GM10266 (cell line): ENCODE results near the gene SYMPK.

ENCODE experiments used
- DNase-seq: peaks from one replicate; pipeline ENCODE4 v3.0.0; 2012; ENCODE audit errors: extremely low spot score
- TF ChIP-seq, protein P1 (sequence below): IDR thresholded peaks from 2 replicates; pipeline ENCODE4 v1.5.1; 2012; ENCODE audit warnings: mild to moderate bottlenecking, low read depth; ENCODE audit not compliant: control insufficient read depth, insufficient read depth; ENCODE audit errors: missing control alignments

Gene SYMPK

DNA sequence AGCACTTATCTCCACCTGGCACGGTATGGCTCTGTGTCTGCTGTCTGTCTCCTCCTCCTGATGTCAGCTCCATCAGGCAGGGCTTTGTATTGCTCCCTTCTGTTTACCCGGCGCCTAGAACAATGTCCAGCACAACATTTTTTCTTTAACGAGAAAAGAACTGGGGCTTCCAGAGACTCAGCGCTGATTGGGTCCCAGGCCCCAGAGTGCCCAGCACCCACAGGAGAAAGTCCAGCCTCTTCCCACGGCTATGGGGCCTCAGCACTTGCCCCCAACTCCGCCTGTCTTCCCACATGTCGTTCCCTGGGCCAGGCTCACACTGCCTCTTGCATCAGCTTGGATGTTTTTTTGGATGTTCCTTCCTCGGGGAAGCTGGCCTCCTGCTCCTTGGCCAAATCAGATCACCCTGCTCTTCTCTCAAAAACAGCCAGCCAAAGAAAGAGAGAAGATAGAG lies 32.6 kb upstream of the SYMPK start:
- TF ChIP-seq, protein P1, sequence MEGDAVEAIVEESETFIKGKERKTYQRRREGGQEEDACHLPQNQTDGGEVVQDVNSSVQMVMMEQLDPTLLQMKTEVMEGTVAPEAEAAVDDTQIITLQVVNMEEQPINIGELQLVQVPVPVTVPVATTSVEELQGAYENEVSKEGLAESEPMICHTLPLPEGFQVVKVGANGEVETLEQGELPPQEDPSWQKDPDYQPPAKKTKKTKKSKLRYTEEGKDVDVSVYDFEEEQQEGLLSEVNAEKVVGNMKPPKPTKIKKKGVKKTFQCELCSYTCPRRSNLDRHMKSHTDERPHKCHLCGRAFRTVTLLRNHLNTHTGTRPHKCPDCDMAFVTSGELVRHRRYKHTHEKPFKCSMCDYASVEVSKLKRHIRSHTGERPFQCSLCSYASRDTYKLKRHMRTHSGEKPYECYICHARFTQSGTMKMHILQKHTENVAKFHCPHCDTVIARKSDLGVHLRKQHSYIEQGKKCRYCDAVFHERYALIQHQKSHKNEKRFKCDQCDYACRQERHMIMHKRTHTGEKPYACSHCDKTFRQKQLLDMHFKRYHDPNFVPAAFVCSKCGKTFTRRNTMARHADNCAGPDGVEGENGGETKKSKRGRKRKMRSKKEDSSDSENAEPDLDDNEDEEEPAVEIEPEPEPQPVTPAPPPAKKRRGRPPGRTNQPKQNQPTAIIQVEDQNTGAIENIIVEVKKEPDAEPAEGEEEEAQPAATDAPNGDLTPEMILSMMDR = no peak
- no peak for DNase-seq

DNA sequence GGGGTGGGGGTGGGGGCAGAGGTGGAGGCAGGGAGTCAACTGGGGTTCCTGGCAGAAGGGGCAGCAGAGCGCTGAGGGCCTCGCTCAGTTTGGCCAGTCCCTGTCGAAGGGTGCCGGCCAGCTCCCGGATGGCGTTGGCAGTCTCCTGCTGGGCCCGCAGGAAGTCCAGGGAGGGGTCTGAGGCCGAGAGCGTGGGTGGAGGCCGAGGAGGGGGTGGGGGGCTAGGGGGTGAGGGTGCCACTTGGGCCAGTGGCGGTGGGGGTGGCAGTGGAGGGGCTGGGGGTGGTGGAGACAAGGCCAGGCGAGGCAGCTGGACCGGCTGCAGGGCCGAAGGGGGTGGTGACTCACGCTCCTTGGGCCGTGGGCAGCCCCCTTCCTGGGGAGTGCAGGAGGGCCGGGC lies 27.9 kb upstream of the SYMPK start:
- TF ChIP-seq, protein P1 = no peak
- no peak for DNase-seq

GRCh38 chr19:45889210-45889885 lies 26.4 kb upstream of the SYMPK start:
- no peak for DNase-seq
- TF ChIP-seq, protein P1 = no peak

- TF ChIP-seq, protein P1 = no peak
- no peak for DNase-seq
Observed at GRCh38 chr19:45887200-45887710, 24.3 kb upstream of the SYMPK start.

DNA sequence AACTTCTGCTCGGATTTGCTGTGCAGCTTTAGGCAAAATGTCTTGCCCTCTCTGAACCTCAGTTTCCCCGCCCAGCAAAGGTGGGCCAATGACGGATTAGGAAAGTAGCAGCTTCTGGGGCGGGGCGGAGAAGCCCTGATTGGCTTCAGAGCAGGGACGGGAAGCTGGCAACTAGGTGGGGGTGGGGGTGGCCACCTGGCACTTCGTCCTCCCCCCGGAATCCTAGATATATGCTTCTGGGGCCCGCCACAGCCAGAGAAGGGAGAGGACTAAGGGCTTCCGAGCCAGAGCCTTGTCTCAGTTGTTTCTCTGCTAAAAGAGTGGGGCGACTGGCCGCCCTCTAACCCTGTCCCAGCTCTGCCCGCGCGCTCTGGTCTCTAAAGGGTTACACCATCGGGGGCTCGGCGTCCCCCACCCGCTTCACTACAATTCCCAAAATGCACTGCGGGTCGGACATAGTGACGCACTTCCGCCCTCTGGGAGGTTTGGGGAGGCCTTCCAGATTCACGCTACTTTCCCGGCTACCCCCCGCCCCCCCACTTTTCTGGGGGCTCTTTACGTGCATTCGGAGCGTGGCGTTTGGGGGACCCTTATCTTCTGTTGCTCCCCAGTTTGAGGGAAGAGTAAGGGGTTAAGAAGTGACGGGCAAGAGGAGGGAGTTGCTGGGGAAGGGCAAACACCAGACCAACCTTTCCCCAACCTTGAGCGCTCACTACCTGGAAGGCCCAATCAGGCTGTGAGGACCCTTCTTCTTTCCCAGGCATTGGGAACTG lies 23.7 kb upstream of the SYMPK start:
- DNase-seq = peak; percentile 95
- TF ChIP-seq, protein P1 = no peak

GRCh38 chr19:45885556-45886426 lies 22.8 kb upstream of the SYMPK start, which contains the start of gene IRF2BP1:
Gene IRF2BP1 (minus strand): TSS chr19:45886141. CDS start chr19:45885774, 367 bp downstream.
- TF ChIP-seq, protein P1 = peak; percentile 24
- DNase-seq = peak; percentile 93
